ENCODE data around the gene TTC12.

DNA sequence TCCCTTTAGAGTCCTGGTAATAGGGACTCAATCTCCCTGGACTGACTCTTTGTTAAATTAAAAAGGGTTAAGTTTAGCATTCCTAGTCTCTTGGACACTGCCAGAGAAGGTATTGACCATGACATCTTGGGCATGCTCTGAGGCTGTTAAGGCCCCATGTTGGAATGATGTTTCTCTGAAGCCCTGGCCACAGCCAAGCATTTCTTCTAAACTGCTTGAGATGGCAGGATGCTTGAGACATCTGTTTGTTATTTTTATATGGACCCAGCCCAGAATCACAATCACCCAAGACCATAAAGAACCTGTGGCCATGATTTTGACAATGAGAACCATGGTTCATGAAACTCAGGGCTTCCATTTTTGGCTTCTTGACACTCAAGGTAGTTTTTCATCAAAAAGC lies 67.7 kb downstream of the TTC12 start:
- TF ChIP-seq, protein P1, sequence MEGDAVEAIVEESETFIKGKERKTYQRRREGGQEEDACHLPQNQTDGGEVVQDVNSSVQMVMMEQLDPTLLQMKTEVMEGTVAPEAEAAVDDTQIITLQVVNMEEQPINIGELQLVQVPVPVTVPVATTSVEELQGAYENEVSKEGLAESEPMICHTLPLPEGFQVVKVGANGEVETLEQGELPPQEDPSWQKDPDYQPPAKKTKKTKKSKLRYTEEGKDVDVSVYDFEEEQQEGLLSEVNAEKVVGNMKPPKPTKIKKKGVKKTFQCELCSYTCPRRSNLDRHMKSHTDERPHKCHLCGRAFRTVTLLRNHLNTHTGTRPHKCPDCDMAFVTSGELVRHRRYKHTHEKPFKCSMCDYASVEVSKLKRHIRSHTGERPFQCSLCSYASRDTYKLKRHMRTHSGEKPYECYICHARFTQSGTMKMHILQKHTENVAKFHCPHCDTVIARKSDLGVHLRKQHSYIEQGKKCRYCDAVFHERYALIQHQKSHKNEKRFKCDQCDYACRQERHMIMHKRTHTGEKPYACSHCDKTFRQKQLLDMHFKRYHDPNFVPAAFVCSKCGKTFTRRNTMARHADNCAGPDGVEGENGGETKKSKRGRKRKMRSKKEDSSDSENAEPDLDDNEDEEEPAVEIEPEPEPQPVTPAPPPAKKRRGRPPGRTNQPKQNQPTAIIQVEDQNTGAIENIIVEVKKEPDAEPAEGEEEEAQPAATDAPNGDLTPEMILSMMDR (IDR thresholded peaks at IDR 0.05) = no peak
- TF ChIP-seq POLR2A (IDR thresholded peaks at IDR 0.05) = no peak
